LHCN-M2 (cell line): ENCODE results near the gene PLSCR3. TPM values are rescaled to one million over a fixed set of nuclear protein-coding genes. Genes with fewer than 3 reads are reported as not detected.
A peak's percentile ranks its signal among the peaks of the same experiment; 100 is the strongest.

Source experiments
- DNase-seq: peaks from one replicate; pipeline ENCODE4 v3.0.0-alpha.2; 2012; ENCODE audit warnings: low read depth
- total RNA-seq: library from RNA; depleted of rRNA; stranded (reverse); fragments of >200 nt; gene quantifications from 2 replicates; pipeline ENCODE4 v1.2.3, GENCODE V29; 2014; rRNA removed

PLSCR3 gene
- total RNA-seq, 1 experiment from 2014 or later, result 38.1 TPM

DNA sequence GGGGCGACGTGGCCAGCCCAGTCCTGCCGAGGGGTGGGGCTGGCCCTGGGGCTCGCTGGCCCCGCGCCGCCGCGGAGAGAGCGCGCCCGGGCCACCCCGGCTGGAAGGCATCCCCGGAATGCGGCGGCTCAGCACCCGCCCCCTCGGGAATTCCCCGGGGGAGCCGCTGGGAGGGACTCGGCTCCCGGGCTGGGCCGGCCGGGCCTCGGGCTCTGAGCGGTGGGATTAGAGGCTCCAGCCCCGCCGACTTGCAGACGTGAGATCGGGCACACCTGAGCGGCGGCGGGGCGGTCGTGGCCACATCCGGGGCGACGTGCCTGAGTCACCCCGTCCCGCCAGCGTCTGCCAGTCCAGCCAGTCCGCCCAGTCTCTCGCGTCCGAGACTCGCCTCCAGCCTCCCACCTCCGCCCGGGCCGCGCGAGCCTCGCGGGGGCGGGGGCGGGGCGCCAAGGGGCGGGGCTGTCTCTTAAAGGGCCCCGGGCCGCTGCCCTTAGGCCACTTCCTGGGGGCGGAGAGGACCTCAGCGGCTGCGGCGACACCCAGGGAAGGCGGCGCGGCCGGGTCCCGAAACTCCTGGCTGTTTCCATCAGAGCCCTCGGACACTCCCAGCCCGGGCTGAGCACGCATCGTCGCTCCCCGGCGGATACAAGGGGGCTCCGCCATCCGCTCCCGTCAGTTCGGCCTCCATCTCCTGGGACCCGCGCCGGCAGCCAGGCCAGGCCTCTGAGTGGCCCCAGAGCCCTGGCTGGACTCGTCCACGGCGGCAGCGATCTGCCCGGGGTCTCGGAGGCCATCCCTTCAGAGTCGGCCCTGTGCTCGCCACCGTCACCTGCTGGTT, 42.4 kb downstream of the PLSCR3 start, which contains the start of gene KCTD11:
KCTD11 (plus strand) TSS at position 498 of the 838 bp plus-strand sequence.
- DNase-seq, result peak; percentile 88

DNA sequence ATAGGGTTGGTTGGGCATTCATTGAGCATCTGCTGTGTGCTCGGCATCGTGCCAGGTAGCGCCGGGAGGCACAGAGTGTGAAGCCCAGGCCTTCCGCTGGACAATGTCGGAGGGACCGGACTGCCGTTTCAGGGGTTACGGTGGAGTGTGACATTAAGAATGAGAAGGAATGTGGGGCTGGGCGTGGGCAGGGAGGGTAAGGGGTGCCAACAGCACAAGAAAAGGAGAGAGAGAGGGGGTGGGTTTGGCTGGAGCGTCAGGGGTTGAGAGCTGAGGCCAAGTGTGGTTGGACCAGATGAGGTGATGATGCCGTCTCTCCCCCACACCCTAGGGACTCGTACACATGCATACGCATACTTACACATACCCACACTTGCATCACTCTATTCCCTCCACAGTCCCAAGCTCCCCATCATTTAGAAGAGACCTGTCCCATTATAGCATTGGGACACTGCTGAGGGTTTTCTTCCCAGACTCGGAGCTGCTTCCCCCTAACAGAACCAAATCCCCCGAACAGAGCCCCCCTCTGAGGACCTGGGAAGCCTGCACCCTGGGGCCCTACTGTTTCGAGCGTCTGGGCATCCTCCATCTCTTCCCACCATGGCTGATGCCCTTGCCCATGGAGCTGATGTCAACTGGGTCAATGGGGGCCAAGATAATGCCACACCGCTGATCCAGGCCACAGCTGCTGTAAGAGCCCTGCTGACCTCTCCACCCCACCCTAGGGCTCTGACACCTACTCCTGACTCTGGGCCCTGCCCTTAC, 45.7 kb downstream of the PLSCR3 start:
- DNase-seq, result no peak

DNA sequence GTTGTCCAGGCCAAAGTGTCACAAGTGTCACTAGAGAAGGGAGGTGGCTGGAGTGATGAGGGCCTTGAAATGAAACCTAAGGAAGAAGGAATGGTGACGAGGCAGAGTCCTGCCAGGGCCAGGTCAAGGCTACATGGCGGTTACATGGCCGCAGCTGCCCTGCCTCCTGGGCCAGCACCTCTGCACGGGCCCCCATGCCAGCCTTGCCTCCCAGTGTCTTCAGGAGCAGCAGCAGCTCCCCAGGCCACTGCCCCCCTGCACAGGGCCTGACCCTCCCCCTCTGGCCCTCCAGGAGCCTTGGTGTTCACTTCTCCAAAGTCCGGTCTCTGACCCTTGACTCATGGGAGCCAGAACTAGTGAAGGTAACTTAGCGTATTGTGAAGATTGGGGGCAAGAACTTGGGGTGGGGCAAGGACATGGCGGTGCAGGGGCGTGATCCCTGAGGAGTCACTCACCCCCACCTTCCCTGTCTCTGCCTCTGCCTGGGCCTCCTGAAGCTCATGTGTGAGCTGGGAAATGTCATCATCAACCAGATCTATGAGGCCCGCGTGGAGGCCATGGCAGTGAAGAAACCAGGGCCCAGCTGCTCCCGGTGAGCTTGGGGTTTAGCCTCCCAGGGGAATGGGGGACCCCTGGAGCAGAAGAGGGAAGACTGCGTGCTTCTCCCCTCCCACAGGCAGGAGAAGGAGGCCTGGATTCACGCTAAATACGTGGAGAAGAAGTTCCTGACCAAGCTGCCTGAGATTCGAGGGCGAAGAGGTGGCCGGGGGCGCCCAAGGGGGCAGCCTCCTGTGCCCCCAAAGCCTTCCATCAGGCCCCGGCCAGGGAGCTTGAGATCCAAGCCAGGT, 46.5 kb downstream of the PLSCR3 start:
- DNase-seq, result no peak

DNA sequence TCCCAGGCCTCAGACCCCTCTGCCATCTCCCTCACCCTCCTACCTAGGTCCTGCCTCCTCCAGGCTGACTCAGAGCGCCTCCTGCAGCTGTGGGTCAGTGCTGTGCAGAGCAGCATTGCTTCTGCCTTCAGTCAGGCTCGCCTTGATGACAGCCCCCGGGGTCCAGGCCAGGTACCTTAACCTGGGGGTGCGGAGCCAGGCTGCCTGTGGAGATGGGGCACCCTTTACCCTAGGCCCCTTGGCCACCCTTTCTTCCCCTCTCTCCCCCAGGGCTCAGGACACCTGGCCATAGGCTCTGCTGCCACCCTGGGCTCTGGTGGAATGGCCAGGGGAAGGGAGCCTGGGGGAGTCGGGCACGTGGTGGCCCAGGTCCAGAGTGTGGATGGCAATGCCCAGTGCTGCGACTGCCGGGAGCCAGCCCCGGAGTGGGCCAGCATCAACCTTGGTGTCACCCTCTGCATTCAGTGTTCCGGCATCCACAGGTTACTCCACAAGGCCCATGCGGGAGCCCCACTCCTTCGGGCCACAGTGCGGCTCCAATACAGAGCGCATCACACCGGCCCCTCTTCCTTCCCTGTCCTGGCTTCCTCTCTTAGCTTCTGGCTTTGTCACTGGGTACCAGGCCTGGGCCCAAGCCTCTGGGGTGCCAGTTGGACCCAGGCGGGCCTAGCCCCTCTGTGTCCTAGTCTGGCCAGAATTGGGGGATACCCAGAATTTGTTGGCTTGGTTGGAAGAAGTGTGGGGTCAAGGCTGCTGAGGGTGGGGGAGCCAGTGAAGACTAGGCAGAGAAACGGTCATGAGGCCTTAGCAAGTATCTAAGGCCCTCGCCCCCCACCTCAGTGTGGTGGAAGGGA, 47.3 kb downstream of the PLSCR3 start:
- no peak for DNase-seq

DNA sequence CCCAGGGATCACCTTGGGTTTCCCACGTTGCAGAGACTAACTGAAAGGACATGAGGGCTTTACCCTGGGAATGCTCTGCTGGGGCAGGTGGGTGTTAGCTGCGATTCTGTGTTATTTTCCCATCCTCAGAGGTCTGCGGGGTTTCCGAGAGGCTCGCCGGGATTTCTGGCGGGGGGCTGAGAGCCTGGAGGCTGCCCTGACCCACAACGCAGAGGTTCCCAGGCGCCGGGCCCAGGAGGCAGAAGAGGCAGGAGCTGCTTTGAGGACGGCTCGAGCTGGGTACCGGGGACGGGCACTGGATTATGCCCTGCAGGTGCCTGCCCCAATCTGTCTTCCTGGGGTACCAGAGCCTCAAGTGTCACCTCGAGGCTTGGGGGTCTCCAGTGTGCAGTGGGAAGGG, 51.1 kb downstream of the PLSCR3 start:
- DNase-seq, result no peak

DNA sequence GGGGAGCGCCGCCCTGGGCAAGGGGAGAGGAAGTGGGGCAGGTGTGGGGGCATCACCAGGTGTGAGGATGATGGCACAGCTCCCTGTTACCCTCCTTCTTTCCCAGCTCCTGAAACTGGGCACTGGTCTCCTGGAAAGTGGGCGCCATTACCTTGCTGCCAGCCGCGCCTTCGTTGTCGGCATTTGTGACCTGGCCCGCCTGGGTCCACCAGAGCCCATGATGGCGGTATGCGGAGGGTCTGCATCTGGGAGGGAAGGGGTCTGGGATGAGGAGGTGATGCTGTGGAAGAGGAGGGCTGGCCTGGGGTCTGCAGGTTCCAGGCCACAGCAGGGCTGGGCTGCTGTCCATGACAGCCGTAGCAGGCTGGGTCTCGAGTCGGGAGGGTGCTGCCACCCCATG, 52.5 kb downstream of the PLSCR3 start:
- no peak for DNase-seq

DNA sequence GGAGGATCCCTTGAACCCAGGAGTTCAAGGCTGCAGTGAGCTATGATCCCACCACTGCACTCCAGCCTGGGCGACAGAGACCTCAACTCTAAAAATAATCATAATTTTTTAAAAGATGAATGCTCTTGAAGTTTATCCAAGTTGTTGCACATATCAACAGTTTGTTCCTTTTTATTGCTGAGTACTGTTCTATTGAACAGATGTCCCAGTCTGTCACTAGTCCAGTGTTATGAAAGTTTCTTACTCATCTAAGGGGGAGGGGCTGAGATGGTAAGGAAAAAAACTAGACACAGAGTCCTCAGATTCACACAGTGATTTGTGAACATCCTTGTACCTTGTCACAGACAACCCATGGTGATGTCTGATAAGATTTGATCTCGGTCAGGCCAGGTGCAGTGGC, 54.1 kb downstream of the PLSCR3 start:
- DNase-seq, result peak; percentile 85

Other genes starting within 250 kb of the PLSCR3 start
- gene ASGR1, start 215.2 kb downstream of the PLSCR3 start, total RNA-seq, result 0.29 and 1.4 TPM in 2 replicates
- 16.6 and 17.3 TPM in 2 replicates for gene DLG4, start 174.7 kb downstream of the PLSCR3 start, total RNA-seq
- 485 and 564 TPM in 2 replicates for gene ACADVL, start 174.6 kb downstream of the PLSCR3 start, total RNA-seq
- 64.8 and 71.4 TPM in 2 replicates for gene DVL2, start 160.0 kb downstream of the PLSCR3 start, total RNA-seq
- gene PHF23, start 155.1 kb downstream of the PLSCR3 start, total RNA-seq, result 54.7 and 56.4 TPM in 2 replicates
- gene GABARAP, start 152.1 kb downstream of the PLSCR3 start, total RNA-seq, result 161 and 171 TPM in 2 replicates
- gene CTDNEP1, start 142.8 kb downstream of the PLSCR3 start, total RNA-seq, result 59.1 and 65.5 TPM in 2 replicates
- 52.6 and 58.2 TPM in 2 replicates for gene ELP5, start 142.3 kb downstream of the PLSCR3 start, total RNA-seq
- gene CLDN7, start 132.0 kb downstream of the PLSCR3 start, total RNA-seq, result not detected in 2 replicates
- gene SLC2A4, start 112.8 kb downstream of the PLSCR3 start, total RNA-seq, result 0.11 TPM in 1 of 2 replicates, not detected in the other
- not detected in 2 replicates for gene YBX2, start 99.9 kb downstream of the PLSCR3 start, total RNA-seq
- gene EIF5A, start 86.9 kb downstream of the PLSCR3 start, total RNA-seq, result 968 and 1,043 TPM in 2 replicates
- 98.7 and 119 TPM in 2 replicates for gene GPS2, start 79.2 kb downstream of the PLSCR3 start, total RNA-seq
- 15.1 and 15.7 TPM in 2 replicates for gene NEURL4, start 65.2 kb downstream of the PLSCR3 start, total RNA-seq
- 1.5 TPM in 1 of 2 replicates, not detected in the other for gene ACAP1, start 58.0 kb downstream of the PLSCR3 start, total RNA-seq
- gene KCTD11, start 42.4 kb downstream of the PLSCR3 start, total RNA-seq, result 8.3 and 9.0 TPM in 2 replicates
- not detected in 2 replicates for gene TMEM95, start 39.4 kb downstream of the PLSCR3 start, total RNA-seq
- 0.06 TPM in 1 of 2 replicates, not detected in the other for gene TNK1, start 13.4 kb downstream of the PLSCR3 start, total RNA-seq
- 65.1 and 88.9 TPM in 2 replicates for gene TMEM256, start 9.6 kb upstream of the PLSCR3 start, total RNA-seq
- 7.6 and 8.3 TPM in 2 replicates for gene NLGN2, start 13.3 kb upstream of the PLSCR3 start, total RNA-seq
- gene SPEM1, start 25.8 kb upstream of the PLSCR3 start, total RNA-seq, result not detected in 2 replicates
- gene SPEM2, start 31.1 kb upstream of the PLSCR3 start, total RNA-seq, result not detected in 2 replicates
- not detected in 2 replicates for gene SPEM3, start 34.3 kb upstream of the PLSCR3 start, total RNA-seq
- 0.75 and 0.90 TPM in 2 replicates for gene TMEM102, start 40.9 kb upstream of the PLSCR3 start, total RNA-seq
- gene FGF11, start 45.0 kb upstream of the PLSCR3 start, total RNA-seq, result 23.4 and 23.8 TPM in 2 replicates
- gene CHRNB1, start 50.5 kb upstream of the PLSCR3 start, total RNA-seq, result 51.9 and 60.3 TPM in 2 replicates
- 25.3 and 27.8 TPM in 2 replicates for gene ZBTB4, start 85.1 kb upstream of the PLSCR3 start, total RNA-seq
- gene SLC35G6, start 86.9 kb upstream of the PLSCR3 start, total RNA-seq, result not detected in 2 replicates
- gene POLR2A, start 89.8 kb upstream of the PLSCR3 start, total RNA-seq, result 63.7 and 81.4 TPM in 2 replicates
- 14.8 and 20.7 TPM in 2 replicates for gene TNFSF12, start 154.5 kb upstream of the PLSCR3 start, total RNA-seq
- not detected in 2 replicates for gene TNFSF13, start 164.2 kb upstream of the PLSCR3 start, total RNA-seq
- gene SENP3, start 167.4 kb upstream of the PLSCR3 start, total RNA-seq, result 108 and 131 TPM in 2 replicates
- gene CD68, start 185.1 kb upstream of the PLSCR3 start, total RNA-seq, result 48.2 and 56.4 TPM in 2 replicates
- 371 and 379 TPM in 2 replicates for gene MPDU1, start 189.3 kb upstream of the PLSCR3 start, total RNA-seq
- gene SOX15, start 195.6 kb upstream of the PLSCR3 start, total RNA-seq, result 0.96 and 2.0 TPM in 2 replicates
- gene FXR2, start 220.4 kb upstream of the PLSCR3 start, total RNA-seq, result 49.4 and 51.8 TPM in 2 replicates
- gene SAT2, start 233.3 kb upstream of the PLSCR3 start, total RNA-seq, result 37.8 and 48.0 TPM in 2 replicates
- gene SHBG, start 235.6 kb upstream of the PLSCR3 start, total RNA-seq, result 0.23 TPM in 1 of 2 replicates, not detected in the other